Measurements from ENCODE around the gene MARVELD2. TPM values are rescaled to one million over a fixed set of nuclear protein-coding genes. Genes with fewer than 3 reads are reported as not detected.
"Not testable (repeated sequence)": the region's sequence is repeated elsewhere in the genome, so short reads cannot be mapped to it uniquely, and the experiment has no call there.

MARVELD2 gene
- total RNA-seq, 1 experiment from 2014 or later: 0.32 TPM

DNA sequence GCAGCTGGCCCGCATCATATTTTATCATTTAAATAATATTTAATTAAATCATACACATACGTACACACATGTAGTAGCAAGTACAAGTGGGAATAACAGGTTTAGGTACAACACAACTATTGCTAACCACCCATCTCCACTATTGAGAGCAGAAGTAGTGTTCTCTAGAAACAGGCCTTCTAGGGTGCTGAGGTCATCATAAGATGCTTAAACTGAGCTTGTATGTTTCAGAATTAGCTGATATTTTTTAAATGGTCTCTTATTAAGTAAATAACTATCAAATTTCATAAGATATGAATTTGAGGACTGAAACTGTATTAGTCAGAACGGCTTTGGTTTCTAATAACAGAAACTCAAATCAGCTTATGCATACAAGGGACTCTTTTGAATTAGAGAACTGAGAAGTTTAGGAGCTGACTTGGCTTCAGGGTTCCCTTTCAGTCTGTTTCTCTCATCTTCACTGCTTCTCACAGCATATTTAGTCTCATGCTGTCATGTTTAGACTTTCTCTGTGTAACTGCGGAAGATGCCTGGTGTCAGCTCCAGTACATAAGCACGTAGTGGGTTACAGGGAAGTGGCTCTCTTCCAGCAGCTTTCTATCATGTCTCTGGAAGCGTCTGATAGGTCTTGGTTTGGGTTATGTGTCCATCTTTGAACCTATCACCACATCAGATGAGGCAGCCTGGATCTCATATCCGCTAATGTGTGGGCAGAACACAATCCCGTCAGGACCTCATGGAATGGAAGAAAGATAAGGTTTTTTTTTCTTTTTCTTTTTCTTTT lies 52.7 kb downstream of the MARVELD2 start:
- H3K4me1 ChIP-seq (ENCODE audit: insufficient read depth, low read length, poor library complexity, severe bottlenecking): no peaks in the 10 kb centered on the region
- no peak overlapping the region for H3K27ac ChIP-seq (ENCODE audit: low read depth, low read length, poor library complexity, severe bottlenecking)
- no peak overlapping the region for H3K4me3 ChIP-seq (ENCODE audit: low read depth, low read length, poor library complexity, severe bottlenecking)
- POLR2A ChIA-PET (ENCODE audit: low non-redundant PET): no interaction called here
- DNase-seq (ENCODE audit: low spot score): no peak
- no peaks in the 10 kb centered on the region for H3K36me3 ChIP-seq (ENCODE audit: insufficient read depth, low read length, poor library complexity, severe bottlenecking)
- BruUV-seq (replicated peaks): no TSS peak
- TF ChIP-seq EZH2 (IDR thresholded peaks at IDR 0.05; ENCODE audit: borderline replicate concordance, low read depth, low read length, poor library complexity, severe bottlenecking): no peak
- no peak for TF ChIP-seq CTCF (conservative IDR thresholded peaks at IDR 0.05; ENCODE audit: low read depth, low read length)
- H3K27me3 ChIP-seq (replicated peaks; ENCODE audit: insufficient read depth, low read depth, low read length, poor library complexity): no peaks in the 10 kb centered on the region
- H3K9me3 ChIP-seq (ENCODE audit: low read depth, low read length, poor library complexity, severe bottlenecking): no peaks in the 10 kb centered on the region
- intact Hi-C loops (cut with micrococcal nuclease; ENCODE audit: unreplicated experiment): no loop called here
- CTCF ChIA-PET: no interaction called here

DNA sequence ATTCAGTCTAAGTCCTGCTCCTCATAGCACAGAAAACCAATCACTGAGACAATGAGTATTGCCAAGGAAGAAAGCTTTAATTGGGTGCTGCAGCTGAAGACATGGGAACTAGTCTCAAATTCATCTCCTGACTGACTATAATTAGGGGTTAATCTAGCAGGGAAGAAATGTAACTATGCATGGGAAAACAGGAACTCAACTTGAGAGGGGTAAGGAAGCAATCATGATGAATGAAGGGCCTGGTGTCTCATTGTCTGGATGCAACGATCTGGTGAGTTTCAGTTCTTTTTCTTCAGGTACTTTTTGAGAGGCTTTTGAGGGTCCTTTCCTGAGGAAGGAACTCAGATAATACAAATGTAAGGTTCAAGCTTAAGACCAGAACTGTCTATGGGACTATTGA lies 53.7 kb downstream of the MARVELD2 start:
- ChIA-PET CTCF (no interaction called here), POLR2A (ENCODE audit: low non-redundant PET) (no interaction called here)
- intact Hi-C loops (cut with micrococcal nuclease; ENCODE audit: unreplicated experiment): no loop called here
- H3K4me1 ChIP-seq (ENCODE audit: insufficient read depth, low read length, poor library complexity, severe bottlenecking): no peaks in the 10 kb centered on the region
- TF ChIP-seq CTCF (conservative IDR thresholded peaks at IDR 0.05; ENCODE audit: low read depth, low read length) (no peak), EZH2 (IDR thresholded peaks at IDR 0.05; ENCODE audit: borderline replicate concordance, low read depth, low read length, poor library complexity, severe bottlenecking) (no peak)
- BruUV-seq (replicated peaks): no TSS peak
- H3K36me3 ChIP-seq (ENCODE audit: insufficient read depth, low read length, poor library complexity, severe bottlenecking): no peaks in the 10 kb centered on the region
- H3K4me3 ChIP-seq (ENCODE audit: low read depth, low read length, poor library complexity, severe bottlenecking): no peak overlapping the region
- H3K27me3 ChIP-seq (replicated peaks; ENCODE audit: insufficient read depth, low read depth, low read length, poor library complexity): no peaks in the 10 kb centered on the region
- no peak overlapping the region for H3K27ac ChIP-seq (ENCODE audit: low read depth, low read length, poor library complexity, severe bottlenecking)
- DNase-seq (ENCODE audit: low spot score): no peak
- no peaks in the 10 kb centered on the region for H3K9me3 ChIP-seq (ENCODE audit: low read depth, low read length, poor library complexity, severe bottlenecking)

DNA sequence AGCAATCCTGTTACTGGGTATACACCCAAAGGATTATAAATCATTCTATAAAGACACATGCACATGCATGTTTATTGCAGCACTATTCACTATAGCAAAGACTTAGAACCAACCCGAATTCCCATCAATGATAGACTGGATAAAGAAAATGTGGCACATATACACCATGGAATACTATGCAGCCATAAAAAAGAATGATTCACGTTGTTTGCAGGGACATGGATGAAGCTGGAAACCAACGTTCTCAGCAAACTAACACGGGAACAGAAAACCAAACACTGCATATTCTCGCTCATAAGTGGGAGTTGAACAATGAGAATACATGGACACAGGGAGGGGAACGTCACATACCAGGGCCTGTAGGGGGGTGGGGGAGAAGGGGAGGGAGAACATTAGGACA lies 56.6 kb downstream of the MARVELD2 start:
- H3K4me3 ChIP-seq (ENCODE audit: low read depth, low read length, poor library complexity, severe bottlenecking); H3K27me3 ChIP-seq (replicated peaks; ENCODE audit: insufficient read depth, low read depth, low read length, poor library complexity); BruUV-seq (replicated peaks); DNase-seq (ENCODE audit: low spot score); H3K36me3 ChIP-seq (ENCODE audit: insufficient read depth, low read length, poor library complexity, severe bottlenecking); H3K27ac ChIP-seq (ENCODE audit: low read depth, low read length, poor library complexity, severe bottlenecking); POLR2A ChIA-PET (ENCODE audit: low non-redundant PET); H3K9me3 ChIP-seq (ENCODE audit: low read depth, low read length, poor library complexity, severe bottlenecking); H3K4me1 ChIP-seq (ENCODE audit: insufficient read depth, low read length, poor library complexity, severe bottlenecking); intact Hi-C loops (cut with micrococcal nuclease; ENCODE audit: unreplicated experiment); CTCF ChIA-PET: not testable (repeated sequence)

DNA sequence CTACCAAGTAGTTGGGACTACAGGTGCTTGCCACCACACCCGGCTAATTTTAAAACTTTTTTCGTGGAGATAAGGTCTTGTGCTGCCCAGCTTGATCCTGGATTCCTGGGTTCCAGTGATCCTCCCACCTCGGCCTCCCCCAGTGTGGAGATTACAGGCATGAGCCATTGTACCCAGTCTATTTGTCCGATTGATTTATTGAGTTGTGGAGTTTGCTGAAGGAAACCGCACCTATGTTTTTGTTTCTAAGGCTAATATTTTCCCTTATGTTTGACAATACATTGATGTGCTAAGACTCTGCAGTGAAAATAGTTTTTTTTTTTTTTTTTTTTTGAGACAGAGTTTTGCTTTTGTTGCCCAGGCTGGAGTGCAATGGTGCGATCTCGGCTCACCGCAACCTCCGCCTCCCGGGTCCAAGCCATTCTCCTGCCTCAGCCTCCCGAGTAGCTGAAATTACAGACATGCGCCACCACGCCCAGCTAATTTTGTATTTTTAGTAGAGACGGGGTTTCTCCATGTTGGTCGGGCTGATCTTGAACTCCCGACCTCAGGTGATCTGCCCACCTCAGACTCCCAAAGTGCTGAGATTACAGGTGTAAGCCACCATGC lies 57.7 kb downstream of the MARVELD2 start:
- POLR2A ChIA-PET (ENCODE audit: low non-redundant PET); H3K4me1 ChIP-seq (ENCODE audit: insufficient read depth, low read length, poor library complexity, severe bottlenecking); H3K4me3 ChIP-seq (ENCODE audit: low read depth, low read length, poor library complexity, severe bottlenecking); H3K9me3 ChIP-seq (ENCODE audit: low read depth, low read length, poor library complexity, severe bottlenecking); intact Hi-C loops (cut with micrococcal nuclease; ENCODE audit: unreplicated experiment); DNase-seq (ENCODE audit: low spot score); H3K27me3 ChIP-seq (replicated peaks; ENCODE audit: insufficient read depth, low read depth, low read length, poor library complexity); CTCF ChIA-PET; H3K36me3 ChIP-seq (ENCODE audit: insufficient read depth, low read length, poor library complexity, severe bottlenecking); H3K27ac ChIP-seq (ENCODE audit: low read depth, low read length, poor library complexity, severe bottlenecking); BruUV-seq (replicated peaks): not testable (repeated sequence)
